AG10803 (cell line): Measurements from ENCODE around the gene BCAS3.

ENCODE experiments used
- DNase-seq: peaks from one replicate; pipeline ENCODE4 v3.0.0; 2010; ENCODE audit warnings: low read depth
- H3K4me3 ChIP-seq: 2 replicates; pipeline ENCODE4 v1.5.1; 2011; ENCODE audit warnings: mild to moderate bottlenecking, low read length, control low read depth
- CTCF ChIP-seq: conservative IDR thresholded peaks from 2 replicates; pipeline ENCODE4 v1.5.1; 2011; ENCODE audit warnings: mild to moderate bottlenecking, low read length, control low read depth, inconsistent platforms

Gene BCAS3

GRCh38 chr17:61362852-61363600 is 685.4 kb downstream of the BCAS3 start:
- TF ChIP-seq CTCF: no peak
- DNase-seq: no peak
- H3K4me3 ChIP-seq: no peak overlapping the region

GRCh38 chr17:61363601-61364462 is 686.2 kb downstream of the BCAS3 start:
- no peak for TF ChIP-seq CTCF
- no peak for DNase-seq
- H3K4me3 ChIP-seq: no peak overlapping the region

GRCh38 chr17:61364463-61364846 is 686.8 kb downstream of the BCAS3 start:
- no peak overlapping the region for H3K4me3 ChIP-seq
- no peak for TF ChIP-seq CTCF

GRCh38 chr17:61366076-61366714 is 688.5 kb downstream of the BCAS3 start:
- DNase-seq: no peak
- no peak for TF ChIP-seq CTCF
- no peak overlapping the region for H3K4me3 ChIP-seq

More at GRCh38 chr17:61364463-61364846, 686.8 kb downstream of the BCAS3 start:
- no peak for DNase-seq

GRCh38 chr17:61366715-61367413 is 689.2 kb downstream of the BCAS3 start:
- H3K4me3 ChIP-seq: no peak overlapping the region
- DNase-seq: no peak
- no peak for TF ChIP-seq CTCF

- no peak for DNase-seq
- no peak overlapping the region for H3K4me3 ChIP-seq
Measured at GRCh38 chr17:61368049-61368831, 690.6 kb downstream of the BCAS3 start.

More at GRCh38 chr17:61368049-61368831, 690.6 kb downstream of the BCAS3 start:
- no peak for TF ChIP-seq CTCF
